Nucleus accumbens (tissue), 56 donors: ENCODE results near the gene PERM1.
"Not testable (repeated sequence)": the region's sequence is repeated elsewhere in the genome, so short reads cannot be mapped to it uniquely, and the experiment has no call there.

Source experiments
- DNase-seq, 56 donors: peaks; one replicate each; lab custom pipeline; 2025; lab: John Stamatoyannopoulos, UW

Gene PERM1

GRCh38 chr1:954927-955326 lies 27.0 kb downstream of the PERM1 start:
- DNase-seq: no peak

- DNase-seq: no peak
Measured at GRCh38 chr1:953524-954320, 28.2 kb downstream of the PERM1 start.

GRCh38 chr1:952603-953002 lies 29.3 kb downstream of the PERM1 start:
- DNase-seq: no peak

- DNase-seq: no peak
Measured at GRCh38 chr1:952201-952600, 29.7 kb downstream of the PERM1 start.

GRCh38 chr1:951364-951763 lies 30.5 kb downstream of the PERM1 start:
- no peak for DNase-seq

- no peak for DNase-seq
Measured at GRCh38 chr1:950881-951280, 31.0 kb downstream of the PERM1 start.

GRCh38 chr1:950268-950667 lies 31.6 kb downstream of the PERM1 start:
- no peak for DNase-seq

GRCh38 chr1:947958-948357 lies 33.9 kb downstream of the PERM1 start:
- DNase-seq: no peak

GRCh38 chr1:946811-947210 lies 35.1 kb downstream of the PERM1 start:
- DNase-seq: not testable (repeated sequence)

GRCh38 chr1:945688-946556 lies 36.0 kb downstream of the PERM1 start:
- DNase-seq: no peak

GRCh38 chr1:944341-945325 lies 37.3 kb downstream of the PERM1 start:
- no peak for DNase-seq

- no peak for DNase-seq
Measured at GRCh38 chr1:943545-944340, 38.1 kb downstream of the PERM1 start.

GRCh38 chr1:942864-943533 lies 38.9 kb downstream of the PERM1 start:
- DNase-seq: no peak

GRCh38 chr1:942411-942821 lies 39.5 kb downstream of the PERM1 start:
- no peak for DNase-seq

- DNase-seq: peak in 2 of 56 donors; percentile 31 to 73
Measured at GRCh38 chr1:941588-942383, 40.1 kb downstream of the PERM1 start.

GRCh38 chr1:941015-941587 lies 40.8 kb downstream of the PERM1 start:
- no peak for DNase-seq

- DNase-seq: peak in 32 of 56 donors; percentile 6 to 67 (median 20)
Measured at GRCh38 chr1:940107-941014, 41.5 kb downstream of the PERM1 start.
